ENCODE data around the gene TXNDC16. TPM values are rescaled to one million over a fixed set of nuclear protein-coding genes. Genes with fewer than 3 reads are reported as not detected.

The TXNDC16 gene
- 10 to 100 TPM in 3 of 4 donors, 1 to 10 TPM in 1; 7.4 to 18.7 (median 16.0) TPM for total RNA-seq

GRCh38 chr14:52552063-52552988, at the start of gene TXNDC16, which contains the start of gene GPR137C:
Gene TXNDC16 (minus strand): TSS chr14:52552505. CDS start chr14:52543557, 8,948 bp downstream.
Gene GPR137C (plus strand): TSS chr14:52552836. CDS start chr14:52553148, 312 bp downstream.
- Histone ChIP-seq H3K27me3 (no peaks in the 10 kb centered on the region), H3K36me3 (no peaks in the 10 kb centered on the region), H3K4me3 (peak within 1 kb of the TSS; percentile 69 to 79), H3K9me3 (no peaks in the 10 kb centered on the region), H3K27ac (peak within 1 kb of the TSS; percentile 72 to 93 (median 93)), H3K4me1 (peaks cover 0 to 34% (median 9%) of the 10 kb centered on the region in 3 donors)
- peak; percentile 98 for ATAC-seq
- TF ChIP-seq POLR2A (IDR thresholded peaks at IDR 0.05) (peak; percentile 74 to 84), POLR2AphosphoS5 (IDR thresholded peaks at IDR 0.05) (peak; percentile 82), EP300 (IDR thresholded peaks at IDR 0.05) (no peak)
- TF ChIP-seq, protein P1, sequence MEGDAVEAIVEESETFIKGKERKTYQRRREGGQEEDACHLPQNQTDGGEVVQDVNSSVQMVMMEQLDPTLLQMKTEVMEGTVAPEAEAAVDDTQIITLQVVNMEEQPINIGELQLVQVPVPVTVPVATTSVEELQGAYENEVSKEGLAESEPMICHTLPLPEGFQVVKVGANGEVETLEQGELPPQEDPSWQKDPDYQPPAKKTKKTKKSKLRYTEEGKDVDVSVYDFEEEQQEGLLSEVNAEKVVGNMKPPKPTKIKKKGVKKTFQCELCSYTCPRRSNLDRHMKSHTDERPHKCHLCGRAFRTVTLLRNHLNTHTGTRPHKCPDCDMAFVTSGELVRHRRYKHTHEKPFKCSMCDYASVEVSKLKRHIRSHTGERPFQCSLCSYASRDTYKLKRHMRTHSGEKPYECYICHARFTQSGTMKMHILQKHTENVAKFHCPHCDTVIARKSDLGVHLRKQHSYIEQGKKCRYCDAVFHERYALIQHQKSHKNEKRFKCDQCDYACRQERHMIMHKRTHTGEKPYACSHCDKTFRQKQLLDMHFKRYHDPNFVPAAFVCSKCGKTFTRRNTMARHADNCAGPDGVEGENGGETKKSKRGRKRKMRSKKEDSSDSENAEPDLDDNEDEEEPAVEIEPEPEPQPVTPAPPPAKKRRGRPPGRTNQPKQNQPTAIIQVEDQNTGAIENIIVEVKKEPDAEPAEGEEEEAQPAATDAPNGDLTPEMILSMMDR (IDR thresholded peaks at IDR 0.05): peak in 1 of 4 experiments; percentile 2
- 0% methylated on average over 6 of the region's 81 CpGs; no CpG with 5 or more reads in 1 of the 2 donors for WGBS, 2 donors (ENCODE audit: low coverage in 1 of 2)

GRCh38 chr14:52599974-52600373, 47.7 kb upstream of the TXNDC16 start:
- WGBS, 2 donors (ENCODE audit: low coverage in 1 of 2): 83 to 96% methylated on average over 3 of the region's 3 CpGs
- H3K36me3 ChIP-seq: no peaks in the 10 kb centered on the region
- no peaks in the 10 kb centered on the region for H3K27me3 ChIP-seq
- H3K27ac ChIP-seq: no peak overlapping the region
- no peaks in the 10 kb centered on the region for H3K4me1 ChIP-seq
- peaks cover 0 to 17% (median 0%) of the 10 kb centered on the region in 3 donors for H3K9me3 ChIP-seq
- TF ChIP-seq POLR2AphosphoS5 (IDR thresholded peaks at IDR 0.05) (no peak), POLR2A (IDR thresholded peaks at IDR 0.05) (no peak)
- ATAC-seq: no peak
- H3K4me3 ChIP-seq: no peak overlapping the region

- 100% methylated on average over 1 of the region's 1 CpG for WGBS, 2 donors (ENCODE audit: low coverage in 1 of 2)
- H3K36me3 ChIP-seq: no peaks in the 10 kb centered on the region
- peaks cover 0 to 3% (median 0%) of the 10 kb centered on the region in 3 donors for H3K9me3 ChIP-seq
- H3K27ac ChIP-seq: no peak overlapping the region
- no peaks in the 10 kb centered on the region for H3K27me3 ChIP-seq
- TF ChIP-seq, protein P1 (IDR thresholded peaks at IDR 0.05): no peak
- TF ChIP-seq POLR2AphosphoS5 (IDR thresholded peaks at IDR 0.05) (no peak), EP300 (IDR thresholded peaks at IDR 0.05) (no peak), POLR2A (IDR thresholded peaks at IDR 0.05) (no peak)
- no peaks in the 10 kb centered on the region for H3K4me1 ChIP-seq
- H3K4me3 ChIP-seq: no peak overlapping the region
- no peak for ATAC-seq
Measured at GRCh38 chr14:52598568-52598967, 46.3 kb upstream of the TXNDC16 start.

DNA sequence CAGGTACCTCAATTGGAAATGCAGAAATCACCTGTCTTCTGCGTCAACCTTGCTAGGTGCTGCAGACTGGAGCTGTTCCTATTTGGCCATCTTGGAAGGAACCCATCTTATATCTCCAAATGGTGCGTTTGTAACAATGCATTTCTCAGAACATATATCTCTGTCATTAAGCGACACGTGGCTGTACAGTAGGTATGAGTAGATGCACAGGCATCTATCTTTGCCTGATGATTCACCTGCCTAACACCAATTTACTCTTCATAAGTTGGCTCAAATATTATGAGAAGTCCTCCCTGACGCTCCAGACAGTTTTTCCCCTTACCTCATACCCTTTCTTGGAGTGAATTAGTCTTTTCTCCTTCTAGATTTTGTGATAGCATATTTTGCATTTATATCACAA, 44.6 kb upstream of the TXNDC16 start:
- ATAC-seq: no peak
- H3K9me3 ChIP-seq: peaks cover 0 to 4% (median 0%) of the 10 kb centered on the region in 3 donors
- H3K4me1 ChIP-seq: no peaks in the 10 kb centered on the region
- no peaks in the 10 kb centered on the region for H3K36me3 ChIP-seq
- TF ChIP-seq POLR2AphosphoS5 (IDR thresholded peaks at IDR 0.05) (no peak), POLR2A (IDR thresholded peaks at IDR 0.05) (no peak), EP300 (IDR thresholded peaks at IDR 0.05) (no peak)
- TF ChIP-seq, protein P1 (IDR thresholded peaks at IDR 0.05): no peak
- no peak overlapping the region for H3K4me3 ChIP-seq
- H3K27ac ChIP-seq: no peak overlapping the region
- WGBS, 2 donors (ENCODE audit: low coverage in 1 of 2): 73 to 99% methylated on average over 5 of the region's 5 CpGs
- no peaks in the 10 kb centered on the region for H3K27me3 ChIP-seq

DNA sequence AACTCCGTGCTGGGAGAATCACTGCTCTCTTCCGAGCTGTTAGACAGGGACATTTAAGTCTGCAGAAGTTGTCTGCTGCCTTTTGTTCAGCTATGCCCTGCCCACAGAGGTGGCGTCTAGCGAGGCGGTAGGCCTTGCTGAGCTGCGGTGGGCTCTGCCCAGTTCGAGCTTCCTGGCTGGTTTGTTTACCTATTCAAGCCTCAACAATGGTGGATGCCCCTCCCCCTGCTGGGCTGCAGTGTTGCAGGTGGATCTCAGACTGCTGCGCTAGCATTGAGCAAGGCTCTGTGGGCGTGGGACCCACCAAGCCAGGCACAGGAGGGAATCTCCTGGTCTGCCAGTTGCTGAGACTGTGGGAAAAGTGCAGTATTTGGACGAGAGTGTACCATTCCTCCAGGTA, 44.0 kb upstream of the TXNDC16 start:
- 100% methylated on average over 1 of the region's 10 CpGs; no CpG with 5 or more reads in 1 of the 2 donors for WGBS, 2 donors (ENCODE audit: low coverage in 1 of 2)
- Histone ChIP-seq H3K9me3 (peaks cover 0 to 8% (median 0%) of the 10 kb centered on the region in 3 donors), H3K4me1 (no peaks in the 10 kb centered on the region), H3K36me3 (no peaks in the 10 kb centered on the region), H3K4me3 (no peak overlapping the region), H3K27ac (no peak overlapping the region), H3K27me3 (no peaks in the 10 kb centered on the region)
- no peak for ATAC-seq
- TF ChIP-seq POLR2AphosphoS5 (IDR thresholded peaks at IDR 0.05): no peak
- TF ChIP-seq, protein P1 (IDR thresholded peaks at IDR 0.05): no peak
- no peak for TF ChIP-seq POLR2A (IDR thresholded peaks at IDR 0.05)
- TF ChIP-seq EP300 (IDR thresholded peaks at IDR 0.05): no peak
